ENCODE results near the gene TPGS1.

DNA sequence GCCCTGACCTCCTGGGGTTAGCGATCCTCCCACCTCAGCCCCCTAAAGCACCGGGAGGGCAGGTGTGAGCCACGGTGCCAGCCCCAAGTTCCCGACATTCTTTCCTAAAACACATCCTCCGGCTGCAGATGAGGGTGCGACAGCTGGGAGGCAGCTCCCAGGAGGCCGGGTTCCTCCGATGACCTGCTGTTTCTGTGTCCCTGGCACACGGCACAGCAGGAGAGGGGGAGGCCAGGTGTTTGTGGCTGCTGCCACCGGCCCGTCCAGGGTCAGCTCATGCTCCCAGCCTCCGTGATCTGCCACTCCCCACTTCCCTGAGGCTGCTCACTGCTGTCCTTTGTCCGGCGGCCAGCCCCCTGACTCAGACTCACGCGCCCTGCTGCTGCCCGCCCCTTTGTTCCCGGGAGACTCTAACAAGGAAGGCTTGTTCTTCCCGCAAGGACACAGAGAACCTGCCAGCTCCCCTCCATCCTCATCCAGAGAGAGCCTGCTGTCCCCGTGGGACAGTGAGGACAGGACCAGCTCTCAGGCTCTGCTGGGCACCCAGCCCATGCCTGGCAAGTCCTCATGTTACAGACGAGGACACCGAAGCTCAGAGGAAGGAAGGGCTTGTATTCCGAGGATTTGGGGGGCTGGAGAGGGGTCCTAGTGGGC is 21.6 kb upstream of the TPGS1 start:
- TF ChIP-seq, protein P1, sequence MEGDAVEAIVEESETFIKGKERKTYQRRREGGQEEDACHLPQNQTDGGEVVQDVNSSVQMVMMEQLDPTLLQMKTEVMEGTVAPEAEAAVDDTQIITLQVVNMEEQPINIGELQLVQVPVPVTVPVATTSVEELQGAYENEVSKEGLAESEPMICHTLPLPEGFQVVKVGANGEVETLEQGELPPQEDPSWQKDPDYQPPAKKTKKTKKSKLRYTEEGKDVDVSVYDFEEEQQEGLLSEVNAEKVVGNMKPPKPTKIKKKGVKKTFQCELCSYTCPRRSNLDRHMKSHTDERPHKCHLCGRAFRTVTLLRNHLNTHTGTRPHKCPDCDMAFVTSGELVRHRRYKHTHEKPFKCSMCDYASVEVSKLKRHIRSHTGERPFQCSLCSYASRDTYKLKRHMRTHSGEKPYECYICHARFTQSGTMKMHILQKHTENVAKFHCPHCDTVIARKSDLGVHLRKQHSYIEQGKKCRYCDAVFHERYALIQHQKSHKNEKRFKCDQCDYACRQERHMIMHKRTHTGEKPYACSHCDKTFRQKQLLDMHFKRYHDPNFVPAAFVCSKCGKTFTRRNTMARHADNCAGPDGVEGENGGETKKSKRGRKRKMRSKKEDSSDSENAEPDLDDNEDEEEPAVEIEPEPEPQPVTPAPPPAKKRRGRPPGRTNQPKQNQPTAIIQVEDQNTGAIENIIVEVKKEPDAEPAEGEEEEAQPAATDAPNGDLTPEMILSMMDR (IDR thresholded peaks at IDR 0.05) = no peak
- TF ChIP-seq POLR2A (IDR thresholded peaks at IDR 0.05) = no peak
